Stomach (tissue), 9 donors: Measurements from ENCODE around the gene TMPRSS2. TPM values are rescaled to one million over a fixed set of nuclear protein-coding genes. Genes with fewer than 3 reads are reported as not detected.

ENCODE experiments used
- DNase-seq, 2 donors: peaks; one replicate each; pipeline versions ENCODE4 v3.0.0 to v3.0.0-alpha.2; 2013 to 2019
- H3K27ac ChIP-seq, 5 donors: fragments of 200-600 bp in 4 of 5; sonication (generic) in 4 of 5; one replicate each; pipeline ENCODE4 v1.5.1; 2013 to 2019; ENCODE audit warnings: mild to moderate bottlenecking in 1 of 5, moderate library complexity in 1 of 5
- H3K27me3 ChIP-seq, 3 donors: fragments of 200-600 bp; sonication (generic); one replicate each; pipeline ENCODE4 v1.5.1; 2017 to 2019; ENCODE audit warnings: mixed run types in 1 of 3
- H3K36me3 ChIP-seq, 4 donors: fragments of 200-600 bp; sonication (generic); 1 replicate in 3 of 4; 2 replicates in 1 of 4; pipeline ENCODE4 v1.5.1; 2016 to 2019
- H3K4me1 ChIP-seq, 4 donors: fragments of 200-600 bp; sonication (generic); one replicate each; pipeline ENCODE4 v1.5.1; 2016 to 2019
- H3K4me3 ChIP-seq, 4 donors: fragments of 200-600 bp; sonication (generic) in 3 of 4; one replicate each; pipeline ENCODE4 v1.5.1; 2016 to 2019; ENCODE audit warnings: mild to moderate bottlenecking in 1 of 4
- H3K9me3 ChIP-seq, 4 donors: fragments of 200-600 bp; sonication (generic); one replicate each; pipeline ENCODE4 v1.5.1; 2016 to 2019
- EP300 ChIP-seq: sonication (generic); formaldehyde crosslinking; IDR thresholded peaks from one replicate; pipeline ENCODE4 v1.6.1; 2017; ENCODE audit warnings: antibody characterized with exemption
- POLR2A ChIP-seq, 4 donors: fragments of 450-650 bp; IDR thresholded peaks; one replicate each; pipeline ENCODE4 v1.6.1; 2016; ENCODE audit warnings: antibody characterized with exemption in 4 of 4, control low read depth in 2 of 4, mild to moderate bottlenecking in 1 of 4, moderate library complexity in 1 of 4
- POLR2AphosphoS5 ChIP-seq, 3 donors: sonication (generic); formaldehyde crosslinking; IDR thresholded peaks; one replicate each; pipeline ENCODE4 v1.6.1; 2016; ENCODE audit warnings: antibody characterized with exemption in 3 of 3
- WGBS, 5 donors: extraction: QIAGEN DNeasy Blood & Tissue Kit in 3 of 5; methylation state at CpG; one replicate each; pipeline versions ENCODE4 v1.1.5 to v1.1.7; 2013 to 2018; 5-methylcytosine and 5-hydroxymethylcytosine counted together
- intact Hi-C: fragments of 100-400 bp; cut with DNase I; formaldehyde crosslinking; loops from one replicate; pipeline ENCODE4 v1.15.1; 2023; ENCODE audit warnings: low total_unique reads
- polyA plus RNA-seq, 3 donors: library from polyadenylated mRNA; stranded (reverse); fragments of 200-250 nt; gene quantifications; one replicate each; pipeline ENCODE4 v1.2.3, GENCODE V29; 2013
- total RNA-seq, 5 donors: library from RNA; depleted of rRNA; stranded (reverse); fragments of >200 nt; gene quantifications; one replicate each; pipeline versions ENCODE4 v1.1.0 to v1.2.3, GENCODE V29; 2014 to 2016
- TF ChIP-seq, protein P1 (sequence below), 7 experiments: fragments of 450-650 bp in 4 of 7; fragments of 200-600 bp in 3 of 7; sonication (generic) in 3 of 7; IDR thresholded peaks; one replicate each; pipeline ENCODE4 v1.5.1; 2016 to 2019; ENCODE audit warnings: antibody characterized with exemption in 7 of 7, control low read depth in 2 of 7, mild to moderate bottlenecking in 1 of 7
- donor health status: healthy with polysubstance abuse.
- donor health status: Bipolar disorder and iron deficiency.
- donor health status: healthy.

Gene TMPRSS2
- total and polyA plus RNA-seq, 8 donors: 58.2 to 554 (median 125) TPM

- Histone ChIP-seq H3K9me3 (peaks cover 0 to 7% (median 0%) of the 10 kb centered on the region in 4 donors), H3K27me3 (no peaks in the 10 kb centered on the region), H3K36me3 (peaks cover 32 to 92% (median 83%) of the 10 kb centered on the region in 4 donors), H3K4me1 (peaks cover 3 to 18% (median 9%) of the 10 kb centered on the region in 4 donors), H3K4me3 (no peak overlapping the region), H3K27ac (no peak overlapping the region)
- no peak for DNase-seq
- TF ChIP-seq POLR2AphosphoS5 (IDR thresholded peaks at IDR 0.05): no peak
- TF ChIP-seq EP300: no peak
- TF ChIP-seq POLR2A (IDR thresholded peaks at IDR 0.05): no peak
- TF ChIP-seq, protein P1, sequence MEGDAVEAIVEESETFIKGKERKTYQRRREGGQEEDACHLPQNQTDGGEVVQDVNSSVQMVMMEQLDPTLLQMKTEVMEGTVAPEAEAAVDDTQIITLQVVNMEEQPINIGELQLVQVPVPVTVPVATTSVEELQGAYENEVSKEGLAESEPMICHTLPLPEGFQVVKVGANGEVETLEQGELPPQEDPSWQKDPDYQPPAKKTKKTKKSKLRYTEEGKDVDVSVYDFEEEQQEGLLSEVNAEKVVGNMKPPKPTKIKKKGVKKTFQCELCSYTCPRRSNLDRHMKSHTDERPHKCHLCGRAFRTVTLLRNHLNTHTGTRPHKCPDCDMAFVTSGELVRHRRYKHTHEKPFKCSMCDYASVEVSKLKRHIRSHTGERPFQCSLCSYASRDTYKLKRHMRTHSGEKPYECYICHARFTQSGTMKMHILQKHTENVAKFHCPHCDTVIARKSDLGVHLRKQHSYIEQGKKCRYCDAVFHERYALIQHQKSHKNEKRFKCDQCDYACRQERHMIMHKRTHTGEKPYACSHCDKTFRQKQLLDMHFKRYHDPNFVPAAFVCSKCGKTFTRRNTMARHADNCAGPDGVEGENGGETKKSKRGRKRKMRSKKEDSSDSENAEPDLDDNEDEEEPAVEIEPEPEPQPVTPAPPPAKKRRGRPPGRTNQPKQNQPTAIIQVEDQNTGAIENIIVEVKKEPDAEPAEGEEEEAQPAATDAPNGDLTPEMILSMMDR (IDR thresholded peaks at IDR 0.05): no peak
- intact Hi-C loops: no loop called here
- 83 to 93% (median 91%) methylated on average over 16 of the region's 16 CpGs for WGBS, 5 donors
Observed at GRCh38 chr21:41431788-41432548, 76.0 kb downstream of the TMPRSS2 start.

- no peaks in the 10 kb centered on the region for H3K27me3 ChIP-seq
- H3K36me3 ChIP-seq: peaks cover 16 to 73% (median 64%) of the 10 kb centered on the region in 4 donors
- TF ChIP-seq POLR2A (IDR thresholded peaks at IDR 0.05) (no peak), EP300 (no peak), POLR2AphosphoS5 (IDR thresholded peaks at IDR 0.05) (no peak)
- TF ChIP-seq, protein P1 (IDR thresholded peaks at IDR 0.05): no peak
- peaks cover 0 to 6% (median 0%) of the 10 kb centered on the region in 4 donors for H3K9me3 ChIP-seq
- 76 to 82% (median 80%) methylated on average over 9 of the region's 9 CpGs for WGBS, 5 donors
- DNase-seq: no peak
- H3K4me3 ChIP-seq: no peak overlapping the region
- H3K4me1 ChIP-seq: peaks cover 10 to 29% (median 20%) of the 10 kb centered on the region in 4 donors
- intact Hi-C loops: no loop called here
- H3K27ac ChIP-seq: no peak overlapping the region
Observed at GRCh38 chr21:41429925-41430491, 78.0 kb downstream of the TMPRSS2 start.

DNA sequence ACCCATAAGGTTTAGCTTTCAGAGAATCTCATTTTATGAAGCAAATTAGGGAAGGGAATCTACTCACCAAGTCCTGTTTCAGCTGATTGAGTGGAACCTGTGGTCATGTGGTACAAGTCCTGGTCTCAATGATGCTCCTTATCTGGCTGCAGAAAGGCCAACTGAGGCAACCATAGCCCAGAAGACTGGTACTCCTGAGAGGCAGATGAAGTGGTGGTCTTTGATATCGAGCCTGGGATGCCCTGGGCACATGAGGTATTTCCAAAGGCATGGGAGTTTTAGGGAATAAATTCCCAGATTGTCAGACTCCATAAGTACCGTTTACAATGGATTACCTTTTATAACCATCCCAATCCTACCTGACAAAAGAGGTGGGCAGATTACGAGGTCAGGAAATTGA is 78.7 kb downstream of the TMPRSS2 start:
- peaks cover 12 to 66% (median 57%) of the 10 kb centered on the region in 4 donors for H3K36me3 ChIP-seq
- no peak overlapping the region for H3K27ac ChIP-seq
- peaks cover 10 to 29% (median 20%) of the 10 kb centered on the region in 4 donors for H3K4me1 ChIP-seq
- intact Hi-C loops: no loop called here
- TF ChIP-seq POLR2AphosphoS5 (IDR thresholded peaks at IDR 0.05) (no peak), EP300 (no peak), POLR2A (IDR thresholded peaks at IDR 0.05) (no peak)
- TF ChIP-seq, protein P1 (IDR thresholded peaks at IDR 0.05): no peak
- H3K27me3 ChIP-seq: no peaks in the 10 kb centered on the region
- 94 to 98% (median 96%) methylated on average over 3 of the region's 3 CpGs for WGBS, 5 donors
- H3K9me3 ChIP-seq: no peaks in the 10 kb centered on the region
- no peak for DNase-seq
- H3K4me3 ChIP-seq: no peak overlapping the region

- Histone ChIP-seq H3K27ac (no peak overlapping the region), H3K9me3 (no peaks in the 10 kb centered on the region), H3K4me1 (peaks cover 10 to 29% (median 19%) of the 10 kb centered on the region in 4 donors), H3K36me3 (peaks cover 12 to 61% (median 52%) of the 10 kb centered on the region in 4 donors), H3K4me3 (no peak overlapping the region), H3K27me3 (no peaks in the 10 kb centered on the region)
- no peak for DNase-seq
- TF ChIP-seq POLR2AphosphoS5 (IDR thresholded peaks at IDR 0.05) (no peak), POLR2A (IDR thresholded peaks at IDR 0.05) (no peak), EP300 (no peak)
- TF ChIP-seq, protein P1 (IDR thresholded peaks at IDR 0.05): no peak
- intact Hi-C loops: no loop called here
- 80 to 87% (median 86%) methylated on average over 6 of the region's 6 CpGs for WGBS, 5 donors
Observed at GRCh38 chr21:41428847-41429246, 79.1 kb downstream of the TMPRSS2 start.
